ENCODE results near the gene SREBF2.

- TF ChIP-seq CBX5 (CRISPR knock-in tag; IDR thresholded peaks at IDR 0.05; ENCODE audit: borderline replicate concordance) = no peak
- no peak for TF ChIP-seq JUNB (CRISPR knock-in tag; IDR thresholded peaks at IDR 0.05; ENCODE audit: borderline replicate concordance)
- TF ChIP-seq NFKB2 (CRISPR knock-in tag; IDR thresholded peaks at IDR 0.05; ENCODE audit: borderline replicate concordance) = no peak
- no peak for TF ChIP-seq ZNF619 (CRISPR knock-in tag; IDR thresholded peaks at IDR 0.05)
- no peak for TF ChIP-seq MXD1 (CRISPR knock-in tag; IDR thresholded peaks at IDR 0.05)
- no peak for TF ChIP-seq ARNT (IDR thresholded peaks at IDR 0.05)
- no peak for TF ChIP-seq TMF1 (CRISPR knock-in tag; IDR thresholded peaks at IDR 0.05; ENCODE audit: low read depth)
- no peak for TF ChIP-seq ZBTB33 (CRISPR knock-in tag; IDR thresholded peaks at IDR 0.05)
- no peak for TF ChIP-seq SMARCE1 (IDR thresholded peaks at IDR 0.05; ENCODE audit: borderline replicate concordance)
Observed at GRCh38 chr22:41916745-41917358, 83.9 kb downstream of the SREBF2 start.

All from HepG2 (cell line).